HG02798 (cell line): ENCODE results near the gene SALL3.

Experiments used
- ATAC-seq: cut with Tn5 transposase; IDR thresholded peaks from one replicate; pipeline ENCODE4 v1.9.1; 2021; ENCODE audit warnings: mild to moderate bottlenecking; ENCODE audit not compliant: unreplicated experiment, poor library complexity

SALL3 gene

DNA sequence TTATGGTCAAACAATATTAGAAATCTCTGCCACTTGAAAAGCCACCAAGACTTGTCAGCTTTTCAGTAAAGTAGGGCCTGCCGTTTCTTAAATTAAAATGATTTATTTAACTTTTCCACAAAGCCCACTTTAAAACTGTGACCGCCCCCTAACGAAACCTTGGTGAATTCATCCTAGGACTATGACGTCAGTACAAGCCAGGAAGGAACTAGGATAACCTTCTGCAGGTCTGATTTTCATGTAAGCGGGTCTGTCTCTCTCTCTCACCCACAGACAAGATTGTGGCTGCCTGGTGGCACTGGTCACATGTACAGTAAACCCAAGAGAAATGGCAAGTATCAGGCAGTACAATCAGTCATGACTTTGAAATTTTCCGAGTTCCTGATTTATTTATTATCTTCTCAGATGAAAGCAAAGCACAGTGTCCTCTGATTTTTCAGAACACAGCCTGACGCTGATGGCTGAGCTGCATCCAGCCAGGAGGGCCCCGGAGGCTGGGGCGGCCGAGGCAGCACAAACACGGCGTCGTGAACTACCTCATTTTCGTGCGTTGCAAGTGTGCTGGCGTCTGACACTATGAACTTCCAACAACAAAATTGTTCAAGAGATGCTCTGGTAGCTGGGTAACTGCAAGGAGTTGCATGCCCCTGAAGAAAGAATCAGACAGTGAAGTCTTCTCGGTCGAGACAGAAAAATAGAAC, 18.9 kb downstream of the SALL3 start:
- no peak for ATAC-seq

GRCh38 chr18:78999939-79000338, 20.3 kb downstream of the SALL3 start:
- ATAC-seq = no peak

DNA sequence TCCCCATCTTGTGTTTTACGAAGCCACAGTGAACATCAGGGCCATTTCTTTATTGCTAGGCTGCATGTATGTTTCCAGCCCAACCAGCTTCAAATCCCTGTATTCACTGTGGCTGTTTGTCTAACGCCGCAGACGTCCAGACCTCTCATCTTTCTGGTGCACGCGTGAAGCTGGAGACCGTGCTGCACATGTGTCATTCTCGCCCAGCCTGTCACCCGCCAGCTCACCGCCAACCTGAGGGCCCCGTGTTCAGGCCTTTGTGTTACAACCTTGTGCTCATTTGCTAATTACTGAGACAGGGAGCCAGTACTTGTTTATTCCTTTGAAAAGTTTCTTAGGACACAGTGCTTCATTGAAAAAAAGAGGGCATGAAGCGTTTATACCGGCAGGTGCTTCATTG, 21.4 kb downstream of the SALL3 start:
- no peak for ATAC-seq

GRCh38 chr18:79005653-79006052, 26.0 kb downstream of the SALL3 start:
- ATAC-seq = no peak

DNA sequence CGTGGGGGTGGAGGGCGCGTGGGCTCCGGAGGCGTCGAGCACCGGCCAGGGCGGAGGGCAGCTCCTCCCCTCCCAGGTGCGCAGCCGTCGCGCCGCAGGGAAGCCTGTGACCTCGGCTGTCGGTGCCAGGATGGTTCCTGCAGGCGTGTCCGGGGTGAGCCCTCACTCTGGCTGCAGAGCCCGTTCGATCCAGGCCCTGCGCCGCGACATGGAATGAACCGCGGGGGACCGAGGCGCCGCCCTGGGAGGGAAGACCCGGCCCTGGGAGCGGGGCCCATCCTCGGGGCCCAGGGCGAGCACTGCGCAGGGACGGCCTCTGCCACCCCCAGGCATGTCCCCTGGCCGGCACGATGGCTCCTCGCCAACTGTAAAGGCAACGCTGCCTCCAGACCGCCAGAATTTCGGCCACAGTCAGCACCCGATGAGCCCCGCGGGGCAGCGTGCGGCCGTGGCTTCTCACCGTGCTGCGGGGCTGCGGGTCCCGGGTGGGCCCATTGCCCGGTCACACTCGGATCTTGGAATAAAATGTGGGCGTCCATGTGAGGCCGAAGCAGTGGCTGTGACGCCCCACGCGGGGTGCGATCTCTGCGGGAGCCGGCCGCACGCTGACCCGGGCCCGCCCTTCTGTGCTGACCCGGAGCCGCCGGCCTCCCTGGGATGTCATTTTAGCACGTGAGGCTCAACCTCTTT, 26.6 kb downstream of the SALL3 start:
- ATAC-seq = no peak

DNA sequence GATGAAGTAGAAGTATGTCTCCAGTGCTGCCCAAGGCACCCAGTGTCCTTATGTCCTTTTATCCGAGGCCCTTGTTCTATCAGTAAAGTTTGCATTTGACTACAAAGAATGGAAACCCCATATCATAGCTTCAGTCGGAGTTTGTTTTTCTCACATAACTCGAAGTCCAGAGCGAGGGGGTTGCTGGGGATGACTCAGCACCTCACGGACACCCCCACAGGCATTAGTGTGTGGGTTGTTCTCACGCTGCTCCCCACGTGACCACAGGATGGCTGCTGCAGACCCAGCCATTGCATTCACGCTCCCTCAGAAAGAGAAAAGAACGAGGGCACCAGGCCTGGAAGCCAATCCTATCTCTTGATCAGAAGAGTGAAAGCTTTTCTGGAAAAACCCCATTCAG, 27.8 kb downstream of the SALL3 start:
- no peak for ATAC-seq

GRCh38 chr18:79008356-79008940, 28.8 kb downstream of the SALL3 start:
- ATAC-seq = no peak

DNA sequence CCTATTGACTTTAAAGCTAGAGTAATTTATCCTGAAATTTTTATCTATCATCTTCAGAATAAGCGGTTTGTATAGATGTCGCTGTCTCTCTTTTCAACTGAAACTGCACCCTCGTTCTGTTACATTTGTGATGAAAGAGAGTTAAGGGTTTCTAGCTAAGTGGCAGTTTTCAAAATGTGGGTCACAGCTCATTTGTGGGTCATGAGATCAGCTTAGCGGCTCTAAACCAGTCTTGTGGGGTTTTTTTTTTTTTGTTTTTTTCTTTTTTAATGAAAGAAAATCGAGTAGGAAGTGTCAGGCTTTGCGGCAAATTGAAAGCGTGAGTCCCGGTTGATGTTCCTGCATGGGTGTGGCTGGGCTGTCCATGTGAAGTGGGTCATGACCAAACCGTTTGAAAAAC, 31.2 kb downstream of the SALL3 start:
- no peak for ATAC-seq

- no peak for ATAC-seq
Measured at GRCh38 chr18:79011300-79011870, 31.8 kb downstream of the SALL3 start.

DNA sequence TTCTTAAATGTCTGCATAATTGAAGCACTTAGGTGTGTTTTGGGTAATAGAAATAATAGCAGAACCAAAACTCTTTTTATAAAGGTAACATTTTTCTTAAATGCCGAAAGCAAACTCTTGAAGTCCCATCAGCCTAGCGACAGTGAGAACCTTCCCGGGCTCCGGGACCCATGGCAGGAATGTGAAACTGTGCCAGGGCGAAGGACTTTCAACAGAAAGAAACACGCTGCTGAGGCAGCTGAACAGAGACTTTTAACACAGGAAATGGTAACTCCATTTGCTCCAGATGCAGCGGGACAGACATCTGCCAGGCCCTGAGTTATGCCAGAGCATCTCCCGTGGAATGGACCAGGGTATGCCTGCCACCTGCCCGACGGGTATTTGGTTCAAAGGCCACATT, 34.3 kb downstream of the SALL3 start:
- ATAC-seq = no peak

- ATAC-seq = no peak
Measured at GRCh38 chr18:79018911-79019310, 39.3 kb downstream of the SALL3 start.

DNA sequence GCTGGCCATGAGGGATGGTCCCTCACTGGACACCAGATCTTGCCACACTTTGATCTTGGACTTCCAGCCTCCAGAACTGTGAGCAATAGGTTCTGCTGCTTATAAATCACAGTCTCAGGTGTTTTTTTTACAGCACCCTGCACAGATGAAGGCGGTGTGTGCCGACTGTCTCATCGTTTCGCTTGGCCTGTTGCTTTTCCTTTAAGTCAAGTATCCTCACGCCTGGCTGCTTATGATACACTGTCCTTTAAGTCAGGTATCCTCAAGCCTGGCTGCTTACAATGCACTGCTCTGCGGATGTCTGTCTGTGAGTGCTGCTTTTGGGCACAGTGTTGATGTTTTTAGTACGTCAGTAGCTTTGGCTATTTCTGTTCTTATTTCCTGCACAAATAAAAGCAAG, 40.3 kb downstream of the SALL3 start:
- ATAC-seq = no peak

- no peak for ATAC-seq
Measured at GRCh38 chr18:79022603-79023002, 43.0 kb downstream of the SALL3 start.

DNA sequence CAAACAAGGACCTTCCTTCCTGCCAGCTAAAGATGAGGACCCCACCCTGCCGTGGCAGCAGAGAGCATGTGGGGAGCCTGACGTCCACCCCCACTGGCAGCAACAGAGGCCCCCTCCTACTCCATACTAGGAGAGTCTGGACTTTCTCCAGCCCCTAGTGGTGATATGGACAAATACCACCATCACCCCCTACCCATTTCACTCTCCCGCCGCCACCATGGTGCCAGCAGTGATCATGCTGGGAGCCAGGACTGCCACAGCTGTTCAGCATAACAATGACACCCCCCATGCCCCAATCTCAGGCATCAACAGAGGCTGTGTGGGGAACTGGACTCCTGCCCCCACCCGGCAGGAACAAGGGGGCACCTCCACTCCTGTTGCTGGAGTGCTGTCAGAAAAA, 46.9 kb downstream of the SALL3 start:
- ATAC-seq = no peak

DNA sequence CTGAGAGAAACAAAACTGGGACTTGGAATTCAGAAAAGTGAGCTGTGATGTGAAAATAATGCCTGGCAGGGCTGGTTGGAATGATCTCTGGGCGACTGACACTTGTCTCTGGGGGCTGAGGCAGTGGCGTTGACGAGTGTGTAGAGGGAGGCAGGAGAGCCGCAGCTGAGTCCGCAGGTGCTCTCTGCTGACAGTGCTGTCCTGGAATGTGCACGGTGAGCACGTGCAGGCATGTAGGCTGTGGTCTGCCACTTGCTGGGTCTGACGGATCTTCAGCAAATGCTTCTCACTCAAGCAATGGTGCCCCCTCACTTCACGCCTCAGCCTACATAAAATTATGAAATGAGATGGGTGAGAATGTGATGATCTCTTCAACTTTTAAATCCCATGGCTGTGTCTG, 51.1 kb downstream of the SALL3 start:
- no peak for ATAC-seq

DNA sequence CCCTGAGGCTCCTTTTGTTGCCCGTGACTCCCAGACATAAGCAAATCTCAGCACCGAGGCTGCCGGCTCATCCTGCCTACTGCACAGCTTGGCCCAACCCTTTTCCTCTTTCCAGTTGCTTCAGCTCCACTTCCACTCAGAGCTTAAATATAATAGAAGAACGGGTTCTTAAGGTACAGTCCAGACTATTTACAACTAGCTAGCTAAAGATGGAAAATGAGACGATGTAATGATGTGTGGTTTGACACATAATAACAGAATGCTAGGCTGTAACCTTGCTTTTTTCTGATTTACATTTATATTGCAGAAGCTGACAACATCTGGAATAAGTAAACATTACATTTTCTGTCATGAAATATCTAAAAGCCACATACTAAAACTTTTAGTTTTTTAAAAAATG, 62.7 kb downstream of the SALL3 start:
- ATAC-seq = no peak

- no peak for ATAC-seq
Measured at GRCh38 chr18:79043288-79043687, 63.7 kb downstream of the SALL3 start.

- ATAC-seq = no peak
Measured at GRCh38 chr18:79046522-79046921, 66.9 kb downstream of the SALL3 start.

DNA sequence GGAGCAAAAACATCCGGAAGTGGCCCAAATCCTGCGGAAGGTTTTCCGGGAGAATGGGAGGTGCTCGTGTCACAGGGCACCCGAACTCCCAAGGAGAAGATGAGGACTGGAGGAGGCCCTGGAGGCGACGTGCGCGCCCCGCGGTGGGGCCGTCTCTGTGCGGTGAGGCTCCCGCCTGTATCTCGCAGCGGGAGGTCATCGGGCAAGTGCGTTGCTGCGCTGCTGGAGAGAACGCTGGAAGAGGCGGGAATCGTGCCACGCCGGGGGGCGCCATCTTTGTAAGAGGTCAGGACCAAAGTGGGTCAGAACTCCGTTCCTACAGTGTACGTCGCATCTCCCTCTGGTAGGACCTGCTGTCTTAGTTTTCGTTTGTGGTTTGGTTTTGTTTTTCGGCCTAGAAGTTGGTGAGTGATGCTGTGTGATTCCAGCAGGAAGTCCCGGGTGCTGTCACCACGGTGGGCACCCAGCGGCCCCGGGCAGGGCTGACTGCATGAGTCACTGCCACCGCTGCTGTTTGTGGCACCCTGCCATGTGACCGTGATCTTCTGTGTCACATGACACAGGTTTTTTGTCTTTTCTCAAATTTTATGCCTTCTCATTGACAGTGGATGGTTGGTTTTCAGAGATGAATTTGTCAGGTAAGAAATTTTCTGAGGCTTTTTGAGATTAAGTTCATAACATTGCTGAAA, 68.1 kb downstream of the SALL3 start:
- ATAC-seq = no peak

GRCh38 chr18:79048245-79048632, 68.6 kb downstream of the SALL3 start:
- ATAC-seq = no peak

- ATAC-seq = no peak
Measured at GRCh38 chr18:79049506-79049905, 69.9 kb downstream of the SALL3 start.
